Measurements from ENCODE around the gene MFAP1. TPM values are rescaled to one million over a fixed set of nuclear protein-coding genes. Genes with fewer than 3 reads are reported as not detected.
A peak's percentile ranks its signal among the peaks of the same experiment; 100 is the strongest.
"Not testable (repeated sequence)": the region's sequence is repeated elsewhere in the genome, so short reads cannot be mapped to it uniquely, and the experiment has no call there.

The MFAP1 gene, protein sequence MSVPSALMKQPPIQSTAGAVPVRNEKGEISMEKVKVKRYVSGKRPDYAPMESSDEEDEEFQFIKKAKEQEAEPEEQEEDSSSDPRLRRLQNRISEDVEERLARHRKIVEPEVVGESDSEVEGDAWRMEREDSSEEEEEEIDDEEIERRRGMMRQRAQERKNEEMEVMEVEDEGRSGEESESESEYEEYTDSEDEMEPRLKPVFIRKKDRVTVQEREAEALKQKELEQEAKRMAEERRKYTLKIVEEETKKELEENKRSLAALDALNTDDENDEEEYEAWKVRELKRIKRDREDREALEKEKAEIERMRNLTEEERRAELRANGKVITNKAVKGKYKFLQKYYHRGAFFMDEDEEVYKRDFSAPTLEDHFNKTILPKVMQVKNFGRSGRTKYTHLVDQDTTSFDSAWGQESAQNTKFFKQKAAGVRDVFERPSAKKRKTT
- 31.8 TPM for polyA plus RNA-seq (2013, experiment 1 of 2; ENCODE audit: insufficient read length)
- 32.6 TPM for polyA plus RNA-seq (2013, experiment 2 of 2; ENCODE audit: insufficient read length)

DNA sequence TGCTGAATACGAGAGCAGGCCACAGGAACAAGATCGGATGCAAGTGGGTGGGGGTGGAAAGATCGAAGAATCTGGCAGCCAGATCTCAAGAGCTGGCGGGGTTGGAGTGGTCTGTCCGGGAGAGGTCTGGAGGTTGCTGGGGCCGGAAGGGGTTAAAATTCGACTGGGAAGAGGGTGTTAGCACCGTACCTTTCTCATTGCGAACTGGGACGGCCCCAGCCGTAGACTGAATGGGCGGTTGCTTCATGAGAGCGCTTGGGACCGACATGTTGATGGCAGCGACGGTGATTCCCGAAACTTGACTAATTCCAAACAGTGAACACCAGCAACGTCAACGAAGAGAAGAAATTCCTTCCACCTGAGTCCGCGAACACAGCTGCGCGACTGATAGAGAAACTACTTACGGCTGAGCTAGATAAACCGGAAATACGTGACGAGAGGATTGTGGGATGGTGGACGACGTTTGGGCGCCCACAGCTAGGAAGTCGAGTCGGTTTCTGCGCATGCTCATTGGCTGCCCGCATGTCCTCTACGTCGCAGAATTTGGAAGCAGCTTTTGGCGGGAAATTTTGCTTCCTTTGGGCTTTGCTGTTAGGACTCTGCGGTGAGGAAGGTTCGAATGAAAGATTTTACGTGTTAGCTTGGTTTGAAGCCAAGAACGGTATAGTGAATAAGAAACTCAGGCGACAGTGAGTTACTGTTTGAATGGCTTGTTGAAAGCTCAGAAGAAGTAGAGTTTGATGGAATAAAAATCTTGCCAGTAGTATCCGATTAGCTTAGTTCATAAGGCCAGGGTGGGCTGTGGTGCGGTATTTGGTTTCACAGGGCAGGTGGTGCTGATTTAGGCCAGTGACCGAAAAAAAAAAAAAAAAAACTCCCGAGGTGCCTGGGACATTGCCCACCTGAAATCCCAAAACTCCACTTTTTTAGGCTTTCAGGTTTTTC is at the start of gene MFAP1:
Gene MFAP1 (minus strand): TSS at position 389 of the 945 bp plus-strand sequence. CDS start 121 bp downstream, at position 268.
- peak; percentile 97 for DNase-seq

DNA sequence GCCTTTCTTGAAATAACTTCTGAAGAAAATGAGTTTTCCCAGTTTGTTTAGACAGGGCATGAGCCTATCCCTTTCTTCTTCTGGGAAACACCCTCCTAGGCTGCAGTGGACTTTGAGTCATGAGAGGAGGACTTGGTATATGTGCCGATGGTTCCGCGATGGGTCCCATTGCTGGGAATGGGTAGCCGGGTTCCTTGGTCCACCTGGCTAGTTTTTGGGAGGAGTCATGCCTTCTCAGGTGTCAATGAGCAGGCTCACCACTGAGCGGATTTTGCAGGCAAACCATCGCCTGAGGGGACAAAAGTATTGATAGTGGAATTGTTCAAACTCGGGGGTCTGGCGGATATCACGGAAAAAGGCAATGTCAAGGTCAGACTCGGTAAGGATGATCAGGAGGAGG is 49.2 kb upstream of the MFAP1 start:
- no peak for DNase-seq

DNA sequence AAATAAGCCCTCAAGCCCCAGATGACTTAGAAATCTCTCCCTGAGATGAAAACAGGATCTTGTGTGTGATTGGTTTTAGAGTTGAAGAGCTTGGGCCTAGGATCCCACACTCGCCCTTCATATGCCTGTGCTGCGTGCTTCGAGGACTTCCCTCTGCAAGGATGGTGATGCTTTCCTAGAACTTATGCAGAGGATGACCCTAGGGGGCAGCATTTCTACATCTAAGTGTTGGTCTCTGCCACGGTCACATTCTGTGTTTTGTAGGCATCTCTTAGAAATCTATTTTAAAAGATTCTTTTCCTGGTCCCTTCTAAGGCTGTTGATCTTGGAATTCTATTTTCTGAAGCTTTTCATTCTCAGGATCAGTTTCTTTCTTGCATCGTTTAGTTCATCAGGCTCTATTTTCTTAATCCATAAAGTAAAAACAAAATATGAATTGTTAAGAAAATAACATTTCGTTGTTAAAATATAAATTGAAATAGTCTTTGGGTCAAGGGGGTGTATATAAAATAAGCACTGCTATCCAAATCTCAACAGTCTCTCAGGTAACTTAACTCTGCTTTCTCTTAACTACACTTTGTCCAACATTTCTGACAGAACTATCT is 48.0 kb upstream of the MFAP1 start:
- DNase-seq: peak; percentile 77

DNA sequence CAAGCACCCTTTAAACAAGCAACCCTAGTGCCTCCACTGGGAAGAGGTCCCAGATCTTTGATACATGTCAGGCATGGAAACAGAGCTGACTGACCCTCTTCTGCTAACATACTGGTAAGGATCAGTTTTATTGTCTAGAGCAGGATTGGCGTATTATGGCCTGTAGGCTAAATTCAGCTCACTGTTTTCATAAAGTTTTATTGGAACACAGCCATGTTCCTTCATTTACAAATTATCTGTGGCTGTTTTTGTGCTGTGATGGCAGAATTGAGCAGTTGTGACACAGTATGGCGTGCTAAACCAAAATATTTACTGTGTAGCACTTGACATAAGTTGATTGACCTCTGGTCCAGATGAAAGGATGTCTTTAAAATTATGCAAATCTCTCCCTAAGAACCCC is 47.3 kb upstream of the MFAP1 start:
- no peak for DNase-seq

DNA sequence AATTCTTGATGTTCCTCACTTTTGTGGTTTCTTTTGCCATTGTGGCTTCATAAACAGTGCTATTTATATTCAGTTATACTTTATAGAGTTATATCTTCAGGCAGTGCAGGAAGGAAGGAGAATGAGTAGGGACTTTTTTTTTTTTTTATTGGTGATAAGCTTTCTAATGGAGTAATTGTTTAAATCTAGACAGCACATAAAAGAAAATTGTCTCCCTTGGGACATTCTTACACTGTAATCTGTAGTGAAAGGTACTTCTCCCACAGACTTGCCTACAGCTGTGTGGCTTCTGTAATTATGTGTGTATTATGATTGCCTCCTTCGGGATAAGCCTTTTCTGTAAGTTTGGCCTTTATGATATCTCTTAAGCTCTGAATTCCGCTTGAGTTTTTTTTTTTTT is 43.9 kb upstream of the MFAP1 start:
- no peak for DNase-seq

DNA sequence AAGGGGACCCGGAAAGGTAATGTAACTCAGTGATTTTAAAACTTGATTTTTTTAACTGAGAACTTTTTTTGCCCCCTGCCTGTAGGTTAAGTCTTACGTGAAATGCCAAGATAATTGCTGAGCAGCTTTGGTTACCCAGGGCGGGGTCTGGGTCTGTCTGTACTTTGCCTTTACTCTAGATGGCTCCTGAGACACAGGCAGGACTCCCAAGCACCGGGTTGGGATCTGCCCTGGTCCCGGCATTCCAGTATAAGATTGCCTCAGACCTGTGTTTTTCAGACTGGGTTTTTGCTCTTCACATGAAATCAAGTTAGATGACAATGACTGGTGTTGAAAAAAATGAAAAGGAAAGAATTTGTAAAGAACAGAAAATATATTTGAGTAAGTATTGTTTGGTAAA is 42.6 kb upstream of the MFAP1 start:
- no peak for DNase-seq

DNA sequence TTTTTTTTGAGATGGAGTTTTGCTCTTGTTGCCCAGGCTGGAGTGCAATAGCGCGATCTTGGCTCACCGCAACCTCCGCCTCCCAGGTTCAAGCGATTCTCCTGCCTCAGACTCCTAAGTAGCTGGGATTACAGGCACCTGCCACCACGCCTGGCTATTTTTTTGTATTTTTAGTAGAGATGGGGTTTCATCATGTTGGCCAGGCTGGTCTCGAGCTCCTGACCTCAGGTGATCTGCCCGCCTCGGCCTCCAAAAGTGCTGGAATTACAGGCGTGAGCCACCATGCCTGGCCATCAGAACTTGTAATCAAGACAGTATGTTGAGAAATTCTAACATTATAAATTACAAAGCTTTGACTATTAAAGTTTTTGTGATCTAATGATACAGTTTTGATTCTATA is 42.1 kb upstream of the MFAP1 start:
- DNase-seq: not testable (repeated sequence)

DNA sequence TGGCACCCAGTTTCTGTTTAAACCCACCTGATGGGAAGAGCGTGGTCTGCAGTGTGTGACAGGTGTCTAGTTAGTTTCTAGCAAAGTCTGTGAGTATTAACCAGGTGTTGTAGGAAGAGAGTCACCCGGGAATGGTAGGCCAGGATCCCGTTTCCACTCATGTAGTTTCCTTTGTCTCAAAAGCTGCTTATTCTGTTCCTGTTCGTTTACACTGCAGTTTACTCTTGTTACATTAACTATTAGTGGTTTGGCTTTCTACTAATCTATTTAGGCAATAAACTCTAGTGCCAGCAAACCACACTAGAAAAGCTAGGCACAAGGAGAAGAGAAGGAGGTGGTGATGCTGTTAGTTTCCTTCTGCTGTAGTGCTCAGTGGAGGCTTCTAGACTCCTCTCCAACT is 35.1 kb upstream of the MFAP1 start:
- no peak for DNase-seq

DNA sequence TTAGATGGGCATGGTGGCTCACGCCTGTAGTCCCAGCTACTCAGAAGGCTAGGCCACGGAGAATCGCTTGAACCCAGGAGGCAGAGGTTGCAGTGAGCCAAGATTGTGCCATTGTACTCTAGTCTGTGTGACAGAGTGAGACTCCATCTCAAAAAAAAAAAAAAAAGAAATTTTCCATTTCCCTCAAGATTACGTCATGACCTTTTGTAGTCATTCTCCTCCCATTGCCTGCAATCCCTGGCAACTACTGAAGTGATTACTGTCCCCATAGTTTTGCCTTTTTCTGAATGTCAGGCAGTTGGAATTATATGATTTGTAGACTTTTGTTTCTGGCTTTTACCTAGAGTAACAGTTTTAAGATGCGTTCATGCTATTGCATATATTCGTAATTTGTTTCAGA is 30.3 kb upstream of the MFAP1 start:
- DNase-seq: peak; percentile 1

DNA sequence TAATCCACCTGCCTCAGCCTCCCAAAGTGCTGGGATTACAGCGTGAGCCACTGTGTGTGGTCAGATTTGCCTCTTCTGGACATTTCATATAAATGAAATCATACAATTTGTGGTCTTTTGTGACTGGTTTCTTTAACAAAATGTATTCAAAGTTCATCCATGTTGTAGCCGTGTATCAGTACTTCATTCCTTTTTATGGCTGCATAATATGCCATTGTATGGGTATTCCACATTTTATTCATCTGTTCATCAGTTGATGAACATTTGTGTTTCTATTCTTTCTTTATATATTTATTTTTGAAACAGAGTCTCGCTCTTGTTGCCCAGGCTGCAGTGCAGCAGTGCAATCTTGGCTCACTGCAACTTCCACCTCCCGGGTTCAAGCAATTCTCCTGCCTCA is 28.1 kb upstream of the MFAP1 start:
- no peak for DNase-seq

DNA sequence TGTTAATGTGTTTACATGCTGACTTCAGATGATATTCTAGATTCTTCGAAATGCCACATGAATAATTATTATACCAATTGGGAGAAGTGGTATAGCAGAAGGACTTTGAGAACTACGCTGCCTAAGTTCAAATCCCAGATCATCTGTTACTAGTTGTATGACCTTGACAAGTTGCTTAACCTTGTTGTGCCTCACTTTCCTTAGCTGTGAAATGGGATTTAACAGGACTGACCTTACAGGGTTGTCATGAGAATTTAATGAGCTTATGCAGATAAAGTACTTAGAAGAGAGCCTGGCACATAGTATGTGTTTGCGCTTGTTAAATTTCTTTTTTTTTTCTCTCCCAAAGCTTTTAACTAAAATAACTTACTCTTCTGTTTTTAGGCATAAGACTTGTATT is 26.8 kb upstream of the MFAP1 start:
- no peak for DNase-seq

DNA sequence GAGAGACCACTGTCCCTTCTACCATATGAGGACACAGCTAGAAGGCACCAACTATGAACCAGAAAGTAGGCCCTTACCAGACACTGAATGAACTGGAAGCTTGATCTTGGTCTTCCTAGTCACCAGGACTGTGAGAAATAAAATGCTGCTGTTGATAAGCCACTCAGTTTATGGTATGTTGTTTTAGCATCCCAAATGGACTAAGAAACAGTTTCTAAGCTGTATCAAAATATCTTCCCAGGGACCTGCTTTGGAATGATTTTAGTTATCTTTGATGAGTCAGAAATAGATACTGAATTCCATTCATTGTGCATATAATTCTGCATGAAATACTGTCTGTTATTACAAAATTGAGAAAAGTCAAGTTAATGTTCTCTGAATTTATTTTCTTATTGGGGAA is 20.9 kb upstream of the MFAP1 start:
- DNase-seq: peak; percentile 17

DNA sequence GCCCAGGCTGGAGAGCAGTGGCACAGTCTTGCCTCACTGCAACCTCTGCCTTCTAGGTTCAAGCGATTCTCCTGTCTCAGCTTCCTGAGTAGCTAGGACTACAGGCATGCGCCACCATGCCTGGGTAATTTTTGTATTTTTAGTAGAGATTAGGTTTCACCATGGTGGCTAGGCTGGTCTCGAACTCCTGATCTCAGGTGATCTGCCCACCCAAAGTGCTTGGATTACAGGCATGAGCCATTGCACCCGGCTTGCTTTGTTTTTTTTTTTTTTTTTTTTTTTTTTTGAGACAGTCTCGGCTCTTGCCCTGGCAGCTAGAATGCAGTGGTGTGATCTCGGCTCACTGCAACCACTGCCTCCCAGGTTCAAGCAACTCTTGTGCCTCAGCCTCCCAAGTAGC is 8.0 kb upstream of the MFAP1 start:
- DNase-seq: not testable (repeated sequence)

DNA sequence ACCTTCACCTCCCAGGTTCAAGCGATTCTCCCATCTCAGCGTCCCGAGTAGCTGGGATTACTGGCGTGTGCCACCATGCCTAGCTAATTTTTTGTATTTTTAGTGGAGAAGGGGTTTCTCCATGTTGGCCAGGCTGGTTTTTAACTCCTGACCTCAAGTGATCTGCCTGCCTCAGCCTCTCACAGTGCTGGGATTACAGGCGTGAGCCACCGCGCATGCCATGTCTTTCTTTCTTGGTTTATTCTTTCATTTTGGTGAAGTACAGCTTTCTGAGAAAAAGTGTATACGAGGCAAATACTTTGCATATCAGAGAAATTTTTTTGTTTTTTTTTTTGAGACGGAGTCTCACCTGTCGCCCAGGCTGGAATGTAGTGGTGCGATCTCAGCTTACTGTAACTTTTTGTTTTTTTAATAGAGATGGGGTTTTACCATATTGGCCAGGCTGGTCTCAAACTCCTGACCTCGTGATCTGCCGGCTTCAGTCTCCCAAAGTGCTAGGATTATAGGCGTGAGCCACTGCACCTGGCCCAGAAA is 7.1 kb upstream of the MFAP1 start:
- DNase-seq: not testable (repeated sequence)

DNA sequence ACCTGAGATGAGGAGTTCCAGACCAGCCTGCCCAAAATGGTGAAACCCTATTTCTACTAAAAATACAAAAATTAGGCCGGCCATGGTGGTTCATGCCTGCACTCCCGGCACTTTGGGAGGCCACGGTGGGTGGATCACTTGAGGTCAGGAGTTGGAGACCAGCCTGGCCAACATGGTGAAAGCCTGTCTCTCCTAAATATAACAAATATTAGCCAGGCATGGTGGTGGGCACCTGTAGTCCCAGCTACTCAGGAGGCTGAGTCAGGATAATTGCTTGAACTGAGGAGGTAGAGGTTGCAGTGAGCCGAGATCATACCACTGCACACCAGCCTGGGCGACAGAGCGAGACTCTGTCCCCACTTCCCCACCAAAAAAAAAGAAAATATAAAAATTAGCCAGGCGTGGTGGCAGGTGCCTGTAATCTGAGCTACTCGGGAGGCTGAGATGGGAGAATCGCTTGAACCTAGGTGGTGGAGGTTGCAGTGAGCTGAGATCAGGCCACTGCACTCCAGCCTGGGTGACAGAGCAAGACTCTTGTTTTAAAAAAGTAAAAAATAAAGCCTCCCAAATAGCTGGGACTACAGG is 6.3 kb upstream of the MFAP1 start:
- DNase-seq: not testable (repeated sequence)

DNA sequence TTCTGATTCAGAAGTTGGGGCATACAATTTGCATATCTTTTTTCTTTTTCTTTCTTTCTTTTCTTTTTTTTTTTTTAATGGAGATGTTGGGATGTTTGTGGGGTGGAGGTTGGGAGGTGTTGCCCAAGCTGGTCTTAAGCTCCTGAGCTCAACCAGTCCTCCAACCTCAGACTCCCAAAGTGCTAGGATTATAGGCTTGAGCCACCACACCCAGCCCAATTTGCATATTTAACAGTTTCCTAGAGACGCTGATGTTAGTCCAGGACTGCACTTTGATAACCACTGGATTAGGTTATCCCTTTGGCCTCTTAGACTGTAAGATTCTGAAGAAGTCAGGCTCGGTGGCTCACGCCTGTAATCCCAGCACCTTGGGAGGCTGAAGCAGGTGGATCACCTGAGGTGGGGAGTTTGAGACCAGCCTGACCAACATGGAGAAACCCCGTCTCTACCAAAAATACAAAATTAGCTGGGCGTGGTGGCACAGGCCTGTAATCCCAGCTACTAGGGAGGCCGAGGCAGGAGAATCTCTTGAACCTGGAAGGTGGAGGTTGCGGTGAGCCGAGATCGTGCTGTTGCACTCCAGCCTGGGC is 5.6 kb upstream of the MFAP1 start:
- DNase-seq: not testable (repeated sequence)

DNA sequence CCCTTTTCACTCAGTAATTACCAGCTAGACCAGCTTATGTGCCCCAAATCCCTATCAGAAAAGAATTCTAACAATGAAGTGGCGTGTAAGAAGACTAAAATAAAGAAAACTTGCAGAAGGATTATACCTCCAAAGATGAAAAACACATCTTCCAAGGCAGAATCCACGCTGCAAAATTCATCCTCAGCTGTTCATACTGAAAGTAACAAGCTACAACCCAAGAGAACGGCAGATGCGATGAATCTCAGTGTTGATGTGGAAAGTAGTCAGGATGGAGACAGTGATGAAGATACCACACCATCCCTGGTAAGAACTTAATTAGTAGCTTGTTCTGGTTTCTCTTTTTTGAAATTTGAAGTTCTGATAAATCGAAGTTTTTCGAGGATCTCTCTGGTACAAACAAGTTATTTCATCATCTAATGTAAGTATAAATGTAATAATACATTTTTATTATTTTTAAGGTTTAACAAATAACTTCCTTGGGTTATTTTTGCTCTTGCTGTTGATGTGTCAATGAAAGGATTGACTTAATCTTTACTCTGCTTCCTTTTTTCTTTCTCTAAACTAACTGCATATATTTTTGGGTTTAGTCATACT is 3.7 kb upstream of the MFAP1 start:
- DNase-seq: peak; percentile 17

DNA sequence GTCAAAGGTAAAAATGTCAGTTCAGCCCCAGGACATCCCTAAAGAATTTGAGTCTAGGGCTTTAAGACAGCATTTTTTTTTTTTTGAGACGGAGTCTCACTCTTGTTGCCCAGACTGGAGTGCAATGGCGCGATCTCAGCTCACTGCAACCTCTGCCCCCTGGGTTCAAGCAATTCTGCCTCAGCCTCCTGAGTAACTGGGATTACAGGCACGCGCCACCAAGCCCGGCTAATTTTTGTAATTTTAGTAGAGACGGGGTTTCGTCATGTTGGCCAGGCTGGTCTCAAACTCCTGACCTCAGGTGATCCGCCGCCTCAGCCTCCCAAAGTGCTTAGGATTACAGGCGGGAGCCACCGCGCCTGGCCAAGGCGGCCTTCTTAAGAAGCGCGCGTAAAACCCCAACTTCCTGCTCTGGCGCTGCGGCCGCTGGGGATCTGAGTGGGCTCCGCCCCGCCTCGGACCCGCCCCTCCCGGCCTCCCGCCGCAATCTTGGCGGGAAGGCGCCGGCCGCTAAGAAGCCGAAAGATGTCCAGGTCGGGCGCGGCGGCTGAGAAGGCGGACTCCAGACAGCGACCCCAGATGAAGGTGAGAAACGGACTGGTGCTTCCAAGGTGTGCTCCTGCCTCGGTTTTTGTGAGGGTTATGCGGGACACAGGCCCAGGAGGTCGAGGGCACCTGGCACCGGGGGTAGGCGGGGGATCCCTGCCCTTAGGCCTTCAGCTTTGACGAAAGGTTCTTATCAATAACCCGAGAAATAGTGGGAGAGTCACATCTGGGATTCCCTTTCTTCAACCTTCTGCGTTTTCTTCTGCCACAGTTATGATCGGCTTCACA is 2.2 kb upstream of the MFAP1 start, which contains the start of gene WDR76:
Gene WDR76 (plus strand): TSS at position 495 of the 834 bp plus-strand sequence. CDS start 31 bp downstream, at position 526.
- DNase-seq: peak; percentile 80

DNA sequence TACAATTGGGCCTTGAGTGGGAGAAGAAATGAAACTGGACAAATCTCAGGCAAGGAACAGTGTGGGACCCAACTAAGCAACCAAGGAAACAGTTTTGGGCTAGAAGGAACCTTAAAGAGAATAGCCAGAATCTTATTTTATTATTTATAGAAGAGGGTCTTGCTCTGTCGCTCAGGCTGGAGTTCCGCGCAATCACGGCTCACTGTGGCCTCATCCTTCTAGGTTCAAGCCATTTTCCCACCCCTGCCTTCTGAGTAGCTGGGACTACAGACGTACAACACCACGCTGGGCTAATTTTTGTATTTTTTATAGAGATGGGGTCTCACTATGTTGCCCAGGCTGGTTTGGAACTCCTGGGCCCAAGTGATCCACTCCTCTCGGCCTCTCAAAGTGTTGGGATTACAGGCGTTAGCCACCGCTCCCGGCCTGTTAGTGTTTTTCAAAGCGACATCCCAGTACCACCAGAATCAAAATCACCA is 1.6 kb upstream of the MFAP1 start:
- DNase-seq: no peak

DNA sequence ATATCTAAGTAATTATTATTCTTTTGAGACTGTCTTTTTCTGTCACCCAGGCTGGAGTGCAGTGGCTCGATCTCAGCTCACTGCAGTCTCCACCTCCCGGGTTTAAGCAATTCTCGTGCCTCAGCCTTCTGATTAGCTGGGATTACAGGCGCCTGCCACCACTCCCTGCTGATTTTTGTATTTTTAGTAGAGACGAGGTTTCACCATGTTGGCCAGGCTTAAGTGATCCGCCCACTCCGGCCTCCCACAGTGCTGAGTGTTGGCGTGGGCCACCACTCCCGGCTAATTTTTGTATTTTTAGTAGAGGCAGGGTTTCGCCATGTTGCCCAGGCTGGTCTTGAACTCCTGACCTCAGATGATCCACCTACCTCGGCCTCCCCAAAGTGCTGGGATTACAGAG is 815 bp upstream of the MFAP1 start:
- DNase-seq: not testable (repeated sequence)

Data from fibroblast of skin of scalp (primary cell).